Neuron (in vitro differentiated cells): Measurements from ENCODE around the gene USP12.

Experiments
- H2AFZ ChIP-seq: one replicate; pipeline ENCODE4 v1.6.1; 2013; ENCODE audit warnings: low read depth, mild to moderate bottlenecking, inconsistent platforms, low read length, moderate library complexity
- H3K27me3 ChIP-seq: one replicate; pipeline ENCODE4 v1.6.1; 2013; ENCODE audit warnings: low read length; ENCODE audit not compliant: insufficient read depth
- H3K36me3 ChIP-seq: one replicate; pipeline ENCODE4 v1.6.1; 2013; ENCODE audit warnings: low read length; ENCODE audit not compliant: insufficient read depth
- H3K4me1 ChIP-seq: one replicate; pipeline ENCODE4 v1.6.1; 2013; ENCODE audit warnings: low read length; ENCODE audit not compliant: insufficient read depth
- H3K4me3 ChIP-seq: 2 replicates; pipeline ENCODE4 v1.5.1; 2013; ENCODE audit warnings: mild to moderate bottlenecking, low read length, moderate library complexity
- H3K9me3 ChIP-seq: one replicate; pipeline ENCODE4 v1.6.1; 2013; ENCODE audit warnings: low read length

USP12 gene

GRCh38 chr13:27037171-27037570 is 134.4 kb downstream of the USP12 start:
- Histone ChIP-seq H2AFZ (no peak overlapping the region), H3K4me3 (no peak overlapping the region), H3K9me3 (no peaks in the 10 kb centered on the region), H3K27me3 (peaks cover 8% of the 10 kb centered on the region), H3K36me3 (no peaks in the 10 kb centered on the region), H3K4me1 (peaks cover 4% of the 10 kb centered on the region)

- H3K27me3 ChIP-seq: peaks cover 8% of the 10 kb centered on the region
- no peaks in the 10 kb centered on the region for H3K9me3 ChIP-seq
- H3K36me3 ChIP-seq: no peaks in the 10 kb centered on the region
- H3K4me3 ChIP-seq: no peak overlapping the region
- H2AFZ ChIP-seq: no peak overlapping the region
- peaks cover 4% of the 10 kb centered on the region for H3K4me1 ChIP-seq
These were observed 135.2 kb downstream of the USP12 start for GRCh38 chr13:27036236-27036981.

- Histone ChIP-seq H3K36me3 (no peaks in the 10 kb centered on the region), H3K27me3 (peaks cover 8% of the 10 kb centered on the region), H3K9me3 (no peaks in the 10 kb centered on the region), H3K4me3 (no peak overlapping the region), H3K4me1 (peaks cover 4% of the 10 kb centered on the region), H2AFZ (no peak overlapping the region)
These were observed 135.7 kb downstream of the USP12 start for GRCh38 chr13:27035892-27036235.

- peaks cover 4% of the 10 kb centered on the region for H3K4me1 ChIP-seq
- H3K9me3 ChIP-seq: no peaks in the 10 kb centered on the region
- no peak overlapping the region for H2AFZ ChIP-seq
- H3K27me3 ChIP-seq: peaks cover 8% of the 10 kb centered on the region
- H3K4me3 ChIP-seq: no peak overlapping the region
- no peaks in the 10 kb centered on the region for H3K36me3 ChIP-seq
These were observed 136.9 kb downstream of the USP12 start for GRCh38 chr13:27034678-27035111.

GRCh38 chr13:27028683-27029480 is 142.7 kb downstream of the USP12 start:
- no peak overlapping the region for H3K4me3 ChIP-seq
- H3K36me3 ChIP-seq: no peaks in the 10 kb centered on the region
- no peak overlapping the region for H2AFZ ChIP-seq
- no peaks in the 10 kb centered on the region for H3K4me1 ChIP-seq
- H3K9me3 ChIP-seq: no peaks in the 10 kb centered on the region
- peaks cover 11% of the 10 kb centered on the region for H3K27me3 ChIP-seq

- Histone ChIP-seq H3K4me1 (peaks cover 9% of the 10 kb centered on the region), H2AFZ (no peak overlapping the region), H3K27me3 (peaks cover 11% of the 10 kb centered on the region), H3K9me3 (no peaks in the 10 kb centered on the region), H3K36me3 (no peaks in the 10 kb centered on the region), H3K4me3 (no peak overlapping the region)
These were observed 144.4 kb downstream of the USP12 start for GRCh38 chr13:27027086-27027667.

- peaks cover 11% of the 10 kb centered on the region for H3K27me3 ChIP-seq
- H2AFZ ChIP-seq: no peak overlapping the region
- no peak overlapping the region for H3K4me3 ChIP-seq
- no peaks in the 10 kb centered on the region for H3K36me3 ChIP-seq
- no peaks in the 10 kb centered on the region for H3K9me3 ChIP-seq
- peaks cover 10% of the 10 kb centered on the region for H3K4me1 ChIP-seq
These were observed 145.2 kb downstream of the USP12 start for GRCh38 chr13:27026396-27026795.

- H3K4me3 ChIP-seq: no peak overlapping the region
- no peaks in the 10 kb centered on the region for H3K9me3 ChIP-seq
- no peaks in the 10 kb centered on the region for H3K36me3 ChIP-seq
- H3K27me3 ChIP-seq: peaks cover 11% of the 10 kb centered on the region
- no peak overlapping the region for H2AFZ ChIP-seq
- peaks cover 10% of the 10 kb centered on the region for H3K4me1 ChIP-seq
These were observed 146.7 kb downstream of the USP12 start for GRCh38 chr13:27024776-27025492.

- H3K9me3 ChIP-seq: no peaks in the 10 kb centered on the region
- H3K4me1 ChIP-seq: peaks cover 10% of the 10 kb centered on the region
- no peak overlapping the region for H2AFZ ChIP-seq
- no peak overlapping the region for H3K4me3 ChIP-seq
- peaks cover 7% of the 10 kb centered on the region for H3K27me3 ChIP-seq
- H3K36me3 ChIP-seq: no peaks in the 10 kb centered on the region
These were observed 147.5 kb downstream of the USP12 start for GRCh38 chr13:27024074-27024461.

GRCh38 chr13:27023385-27024073 is 148.1 kb downstream of the USP12 start:
- Histone ChIP-seq H3K4me1 (peaks cover 10% of the 10 kb centered on the region), H3K27me3 (peaks cover 5% of the 10 kb centered on the region), H3K9me3 (no peaks in the 10 kb centered on the region), H2AFZ (no peak overlapping the region), H3K36me3 (no peaks in the 10 kb centered on the region), H3K4me3 (no peak overlapping the region)

GRCh38 chr13:27022571-27023311 is 148.9 kb downstream of the USP12 start:
- Histone ChIP-seq H3K9me3 (no peaks in the 10 kb centered on the region), H3K27me3 (peaks cover 1% of the 10 kb centered on the region), H3K4me1 (peaks cover 10% of the 10 kb centered on the region), H3K4me3 (no peak overlapping the region), H2AFZ (no peak overlapping the region), H3K36me3 (no peaks in the 10 kb centered on the region)

GRCh38 chr13:27020415-27020814 is 151.2 kb downstream of the USP12 start:
- H2AFZ ChIP-seq: no peak overlapping the region
- H3K4me1 ChIP-seq: peaks cover 10% of the 10 kb centered on the region
- no peak overlapping the region for H3K4me3 ChIP-seq
- no peaks in the 10 kb centered on the region for H3K9me3 ChIP-seq
- no peaks in the 10 kb centered on the region for H3K27me3 ChIP-seq
- no peaks in the 10 kb centered on the region for H3K36me3 ChIP-seq
